K562 (cell line): ENCODE measurements around the gene KIF26A. TPM values are rescaled to one million over a fixed set of nuclear protein-coding genes. Genes with fewer than 3 reads are reported as not detected.
A peak's percentile ranks its signal among the peaks of the same experiment; 100 is the strongest.

Experiments used
- CBX2 ChIP-seq: fragments of 200-600 bp; sonication (generic); IDR thresholded peaks from one replicate; pipeline ENCODE4 v1.6.1; 2012; ENCODE audit warnings: mild to moderate bottlenecking, low read length, inconsistent platforms; ENCODE audit not compliant: insufficient read depth, poor library complexity, severe bottlenecking
- SMC3 ChIP-seq: conservative IDR thresholded peaks from 2 replicates; pipeline ENCODE4 v1.6.1; 2011; ENCODE audit warnings: low read depth, low read length, improper control_type of control experiment; ENCODE audit not compliant: insufficient read depth
- SPI1 ChIP-seq: IDR thresholded peaks from 2 replicates; pipeline ENCODE4 v1.6.1; 2011; ENCODE audit warnings: low read depth, low read length, control low read depth, borderline replicate concordance
- polyA plus RNA-seq, 8 experiments: library from polyadenylated mRNA; depleted of rRNA in 4 of 8; stranded (reverse) in 5 of 8; unstranded in 3 of 8; fragments of >200 nt; fragmentation: Nextera tagmentation in 2 of 8; fragmentation: Illumina TruSeq in 1 of 8; extraction: Ambion mirVana in 2 of 8; extraction: Trizol in 1 of 8; gene quantifications; 2 replicates each; pipeline versions ENCODE4 v1.2.1 to v1.2.3, GENCODE V29; 2011 to 2014; ENCODE audit warnings: inconsistent platforms in 1 of 8, missing spikeins in 1 of 8
- total RNA-seq, 7 experiments: library from RNA; depleted of rRNA in 6 of 7; stranded (reverse); fragments of >200 nt in 6 of 7; fragmentation: Illumina TruSeq in 2 of 7; extraction: Trizol in 2 of 7; gene quantifications; 2 replicates each; pipeline versions ENCODE4 v1.2.1 to v1.2.3, GENCODE V29; 2011 to 2021; ENCODE audit warnings: low replicate concordance in 1 of 7
- TF ChIP-seq, protein P1 (sequence below), 2 experiments: fragments of 450-650 bp; formaldehyde crosslinking in 1 of 2; IDR thresholded peaks; 2 replicates each; pipeline versions ENCODE4 v1.4.0 to v1.6.1; 2014 to 2020; ENCODE audit warnings: mild to moderate bottlenecking in 2 of 2, borderline replicate concordance in 1 of 2, low read depth in 1 of 2
- TF ChIP-seq, protein P2 (sequence below): sonication (generic); formaldehyde crosslinking; IDR thresholded peaks from 2 replicates; pipeline ENCODE4 v1.8.0; 2023; ENCODE audit warnings: mild to moderate bottlenecking, missing genetic modification reagents
- TF ChIP-seq, protein P3 (sequence below), 3 experiments: IDR thresholded peaks in 2 of 3; conservative IDR thresholded peaks in 1 of 3; 2 replicates each; pipeline ENCODE4 v1.5.1; 2011 to 2012; ENCODE audit warnings: low read length in 3 of 3, mild to moderate bottlenecking in 3 of 3, control low read depth in 2 of 3, improper control_type of control experiment in 1 of 3, inconsistent platforms in 1 of 3, low read depth in 1 of 3, mixed read lengths in 1 of 3, moderate library complexity in 1 of 3; ENCODE audit not compliant: insufficient read depth in 2 of 3

The KIF26A gene
- total and polyA plus RNA-seq, 9 of the 15 experiments (the other 6 are each of a cell fraction or from before 2014, with no cell fraction given): 0.04 TPM; not detected in 8

DNA sequence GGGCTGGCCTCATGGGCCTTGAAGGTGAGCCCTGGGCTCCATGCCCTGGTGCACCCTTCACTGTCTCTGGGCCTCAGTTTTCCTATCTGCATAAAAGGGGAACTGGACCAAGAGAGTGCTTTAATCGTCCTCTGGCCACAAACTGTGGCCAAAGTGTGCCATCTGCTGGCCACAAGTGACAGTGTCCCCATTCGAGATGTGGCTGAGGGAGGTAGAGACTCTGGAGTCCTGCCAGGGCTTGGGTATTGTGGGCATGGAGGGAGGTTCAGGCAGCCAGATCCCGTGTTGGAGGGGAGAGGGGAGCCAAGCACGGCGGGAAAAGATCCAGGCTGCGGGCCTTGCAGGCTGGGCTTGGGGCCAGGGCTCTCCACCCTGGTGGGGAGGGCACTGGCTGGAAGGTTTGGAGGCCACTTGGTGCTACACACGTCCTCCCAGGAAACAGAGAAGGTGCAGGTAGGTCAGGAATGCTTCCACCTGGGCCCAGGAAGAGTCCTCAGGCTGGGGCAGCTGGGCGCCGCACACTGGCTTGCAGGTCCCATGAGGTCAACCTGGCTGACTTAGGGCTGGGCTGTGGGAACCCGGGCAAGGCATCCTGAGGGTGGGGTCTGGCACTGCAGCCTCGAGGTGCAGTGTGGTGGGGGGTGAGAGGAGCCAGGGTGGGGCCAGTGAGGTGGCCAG lies 7.3 kb upstream of the KIF26A start (continued):
- TF ChIP-seq, protein P1, sequence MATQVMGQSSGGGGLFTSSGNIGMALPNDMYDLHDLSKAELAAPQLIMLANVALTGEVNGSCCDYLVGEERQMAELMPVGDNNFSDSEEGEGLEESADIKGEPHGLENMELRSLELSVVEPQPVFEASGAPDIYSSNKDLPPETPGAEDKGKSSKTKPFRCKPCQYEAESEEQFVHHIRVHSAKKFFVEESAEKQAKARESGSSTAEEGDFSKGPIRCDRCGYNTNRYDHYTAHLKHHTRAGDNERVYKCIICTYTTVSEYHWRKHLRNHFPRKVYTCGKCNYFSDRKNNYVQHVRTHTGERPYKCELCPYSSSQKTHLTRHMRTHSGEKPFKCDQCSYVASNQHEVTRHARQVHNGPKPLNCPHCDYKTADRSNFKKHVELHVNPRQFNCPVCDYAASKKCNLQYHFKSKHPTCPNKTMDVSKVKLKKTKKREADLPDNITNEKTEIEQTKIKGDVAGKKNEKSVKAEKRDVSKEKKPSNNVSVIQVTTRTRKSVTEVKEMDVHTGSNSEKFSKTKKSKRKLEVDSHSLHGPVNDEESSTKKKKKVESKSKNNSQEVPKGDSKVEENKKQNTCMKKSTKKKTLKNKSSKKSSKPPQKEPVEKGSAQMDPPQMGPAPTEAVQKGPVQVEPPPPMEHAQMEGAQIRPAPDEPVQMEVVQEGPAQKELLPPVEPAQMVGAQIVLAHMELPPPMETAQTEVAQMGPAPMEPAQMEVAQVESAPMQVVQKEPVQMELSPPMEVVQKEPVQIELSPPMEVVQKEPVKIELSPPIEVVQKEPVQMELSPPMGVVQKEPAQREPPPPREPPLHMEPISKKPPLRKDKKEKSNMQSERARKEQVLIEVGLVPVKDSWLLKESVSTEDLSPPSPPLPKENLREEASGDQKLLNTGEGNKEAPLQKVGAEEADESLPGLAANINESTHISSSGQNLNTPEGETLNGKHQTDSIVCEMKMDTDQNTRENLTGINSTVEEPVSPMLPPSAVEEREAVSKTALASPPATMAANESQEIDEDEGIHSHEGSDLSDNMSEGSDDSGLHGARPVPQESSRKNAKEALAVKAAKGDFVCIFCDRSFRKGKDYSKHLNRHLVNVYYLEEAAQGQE (IDR thresholded peaks at IDR 0.05; ENCODE audit: borderline replicate concordance): peak; percentile 52; the same call in 1 of the 2 replicates
- TF ChIP-seq, protein P1 (CRISPR knock-in tag; IDR thresholded peaks at IDR 0.05; ENCODE audit: low read depth): no peak
- TF ChIP-seq, protein P2, sequence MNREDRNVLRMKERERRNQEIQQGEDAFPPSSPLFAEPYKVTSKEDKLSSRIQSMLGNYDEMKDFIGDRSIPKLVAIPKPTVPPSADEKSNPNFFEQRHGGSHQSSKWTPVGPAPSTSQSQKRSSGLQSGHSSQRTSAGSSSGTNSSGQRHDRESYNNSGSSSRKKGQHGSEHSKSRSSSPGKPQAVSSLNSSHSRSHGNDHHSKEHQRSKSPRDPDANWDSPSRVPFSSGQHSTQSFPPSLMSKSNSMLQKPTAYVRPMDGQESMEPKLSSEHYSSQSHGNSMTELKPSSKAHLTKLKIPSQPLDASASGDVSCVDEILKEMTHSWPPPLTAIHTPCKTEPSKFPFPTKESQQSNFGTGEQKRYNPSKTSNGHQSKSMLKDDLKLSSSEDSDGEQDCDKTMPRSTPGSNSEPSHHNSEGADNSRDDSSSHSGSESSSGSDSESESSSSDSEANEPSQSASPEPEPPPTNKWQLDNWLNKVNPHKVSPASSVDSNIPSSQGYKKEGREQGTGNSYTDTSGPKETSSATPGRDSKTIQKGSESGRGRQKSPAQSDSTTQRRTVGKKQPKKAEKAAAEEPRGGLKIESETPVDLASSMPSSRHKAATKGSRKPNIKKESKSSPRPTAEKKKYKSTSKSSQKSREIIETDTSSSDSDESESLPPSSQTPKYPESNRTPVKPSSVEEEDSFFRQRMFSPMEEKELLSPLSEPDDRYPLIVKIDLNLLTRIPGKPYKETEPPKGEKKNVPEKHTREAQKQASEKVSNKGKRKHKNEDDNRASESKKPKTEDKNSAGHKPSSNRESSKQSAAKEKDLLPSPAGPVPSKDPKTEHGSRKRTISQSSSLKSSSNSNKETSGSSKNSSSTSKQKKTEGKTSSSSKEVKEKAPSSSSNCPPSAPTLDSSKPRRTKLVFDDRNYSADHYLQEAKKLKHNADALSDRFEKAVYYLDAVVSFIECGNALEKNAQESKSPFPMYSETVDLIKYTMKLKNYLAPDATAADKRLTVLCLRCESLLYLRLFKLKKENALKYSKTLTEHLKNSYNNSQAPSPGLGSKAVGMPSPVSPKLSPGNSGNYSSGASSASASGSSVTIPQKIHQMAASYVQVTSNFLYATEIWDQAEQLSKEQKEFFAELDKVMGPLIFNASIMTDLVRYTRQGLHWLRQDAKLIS (CRISPR knock-in tag): no peak
- TF ChIP-seq SMC3 (peak; percentile 39; the same call in 1 of the 2 replicates), CBX2 (no peak), SPI1 (peak; percentile 65; the same call in 1 of the 2 replicates)
- TF ChIP-seq, protein P3, sequence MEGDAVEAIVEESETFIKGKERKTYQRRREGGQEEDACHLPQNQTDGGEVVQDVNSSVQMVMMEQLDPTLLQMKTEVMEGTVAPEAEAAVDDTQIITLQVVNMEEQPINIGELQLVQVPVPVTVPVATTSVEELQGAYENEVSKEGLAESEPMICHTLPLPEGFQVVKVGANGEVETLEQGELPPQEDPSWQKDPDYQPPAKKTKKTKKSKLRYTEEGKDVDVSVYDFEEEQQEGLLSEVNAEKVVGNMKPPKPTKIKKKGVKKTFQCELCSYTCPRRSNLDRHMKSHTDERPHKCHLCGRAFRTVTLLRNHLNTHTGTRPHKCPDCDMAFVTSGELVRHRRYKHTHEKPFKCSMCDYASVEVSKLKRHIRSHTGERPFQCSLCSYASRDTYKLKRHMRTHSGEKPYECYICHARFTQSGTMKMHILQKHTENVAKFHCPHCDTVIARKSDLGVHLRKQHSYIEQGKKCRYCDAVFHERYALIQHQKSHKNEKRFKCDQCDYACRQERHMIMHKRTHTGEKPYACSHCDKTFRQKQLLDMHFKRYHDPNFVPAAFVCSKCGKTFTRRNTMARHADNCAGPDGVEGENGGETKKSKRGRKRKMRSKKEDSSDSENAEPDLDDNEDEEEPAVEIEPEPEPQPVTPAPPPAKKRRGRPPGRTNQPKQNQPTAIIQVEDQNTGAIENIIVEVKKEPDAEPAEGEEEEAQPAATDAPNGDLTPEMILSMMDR (IDR thresholded peaks at IDR 0.05 in 2 of 3, conservative IDR thresholded peaks at IDR 0.05 in 1 of 3; ENCODE audit: insufficient read depth in 2 of 3, low read depth in 1 of 3, low read length in 3 of 3): peak; percentile 56 to 61 (median 58)
